H4 (cell line): ENCODE data around the gene ZEB2. TPM values are rescaled to one million over a fixed set of nuclear protein-coding genes. Genes with fewer than 3 reads are reported as not detected.
A peak's percentile ranks its signal among the peaks of the same experiment; 100 is the strongest.

Source experiments
- DNase-seq: peaks from one replicate; pipeline ENCODE4 v3.0.0-alpha.2; 2015; ENCODE audit warnings: low spot score
- total RNA-seq: library from RNA; depleted of rRNA; stranded (reverse); fragments of >200 nt; shearing (Covaris generic); gene quantifications from 2 replicates; pipeline ENCODE4 v1.2.3, GENCODE V29; 2014

Gene ZEB2
- total RNA-seq, 1 experiment from 2014 or later: 17.0 TPM

- peak; percentile 58 for DNase-seq
These were observed 67.5 kb downstream of the ZEB2 start for GRCh38 chr2:144452169-144452988.

- DNase-seq: no peak
These were observed 68.5 kb downstream of the ZEB2 start for GRCh38 chr2:144451443-144451842.

GRCh38 chr2:144449028-144449406 is 70.9 kb downstream of the ZEB2 start:
- no peak for DNase-seq

GRCh38 chr2:144448389-144449027 is 71.4 kb downstream of the ZEB2 start:
- DNase-seq: no peak

GRCh38 chr2:144447535-144447934 is 72.4 kb downstream of the ZEB2 start:
- DNase-seq: no peak

- no peak for DNase-seq
These were observed 73.8 kb downstream of the ZEB2 start for GRCh38 chr2:144446136-144446535.

DNA sequence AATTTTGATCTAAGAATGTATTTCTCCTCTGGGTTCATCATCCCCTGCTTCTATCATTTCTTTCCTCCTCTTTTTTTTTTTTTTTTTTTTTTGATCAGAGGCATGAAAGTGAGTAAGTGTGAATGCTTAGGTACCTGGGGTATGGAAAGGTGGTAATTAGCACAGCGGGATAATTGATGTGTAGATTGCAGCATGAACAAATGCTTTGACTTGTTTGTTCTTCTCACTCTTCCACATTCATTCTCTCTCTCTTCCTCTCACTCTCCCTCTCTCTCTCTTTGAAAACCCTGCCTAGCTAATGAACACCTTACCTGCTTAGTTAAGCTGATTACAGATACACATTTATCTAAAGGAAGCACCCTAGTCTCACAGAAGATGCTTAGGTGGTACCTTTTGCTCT is 74.7 kb downstream of the ZEB2 start:
- no peak for DNase-seq

GRCh38 chr2:144443837-144444817 is 75.8 kb downstream of the ZEB2 start:
- DNase-seq: no peak

- no peak for DNase-seq
These were observed 78.2 kb downstream of the ZEB2 start for GRCh38 chr2:144441711-144442141.

DNA sequence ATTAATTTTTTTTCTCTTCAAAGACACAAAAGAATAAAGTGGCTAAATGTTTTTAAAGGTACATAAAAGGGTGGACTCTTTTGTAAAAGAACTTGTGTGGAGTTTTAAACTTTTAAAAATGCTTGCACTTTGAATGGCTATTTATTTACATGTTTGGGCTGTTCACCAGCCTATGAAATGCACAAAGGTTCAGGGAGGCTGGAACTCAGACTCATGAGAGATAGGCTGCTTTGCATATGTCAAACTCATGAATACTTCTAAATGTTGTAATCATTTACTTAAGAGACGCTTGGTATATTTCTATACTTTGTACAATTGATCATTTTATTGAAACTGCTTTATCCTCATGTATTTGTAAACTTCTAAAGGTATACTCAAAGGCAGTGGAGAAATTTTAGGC is 79.9 kb downstream of the ZEB2 start:
- DNase-seq: no peak

GRCh38 chr2:144438801-144439631 is 80.9 kb downstream of the ZEB2 start:
- no peak for DNase-seq

GRCh38 chr2:144437636-144438035 is 82.3 kb downstream of the ZEB2 start:
- no peak for DNase-seq

DNA sequence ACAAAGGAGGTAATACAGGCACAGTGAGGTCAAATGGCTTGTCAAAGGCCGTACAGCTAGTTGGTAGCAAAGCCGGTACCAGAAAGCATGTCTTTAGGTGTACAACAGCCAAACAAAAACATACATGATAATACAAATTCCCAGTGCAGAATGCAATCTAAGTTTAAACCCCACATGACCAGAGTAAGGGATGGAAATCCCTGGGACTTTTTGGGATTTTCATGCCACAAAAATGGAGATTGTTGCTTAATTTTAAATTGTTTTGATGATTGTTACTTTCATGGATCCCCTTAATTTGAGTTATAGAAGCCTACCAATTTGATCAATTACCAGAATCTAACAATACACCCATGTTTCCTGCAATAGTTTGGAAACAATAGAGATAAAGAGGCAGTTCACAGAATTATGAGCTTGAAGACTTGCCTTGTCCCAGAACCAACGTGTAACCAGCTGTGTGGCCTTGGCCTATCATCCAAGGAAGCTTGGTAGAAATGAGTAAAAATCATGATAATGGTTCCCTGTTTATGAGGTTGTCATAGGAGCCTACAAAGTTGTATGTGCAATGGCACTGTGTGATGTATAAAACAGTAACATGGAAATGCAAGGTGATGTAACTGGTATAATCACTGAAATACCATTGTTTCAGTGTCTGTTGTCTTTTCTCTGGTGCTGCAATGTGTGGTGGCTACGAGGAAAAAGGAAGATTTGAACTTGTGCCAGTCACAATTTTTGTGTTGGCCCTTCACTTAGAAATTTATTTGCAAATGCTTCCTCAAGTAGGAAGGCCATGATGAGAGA is 85.3 kb downstream of the ZEB2 start:
- DNase-seq: no peak

- DNase-seq: no peak
These were observed 87.0 kb downstream of the ZEB2 start for GRCh38 chr2:144432921-144433320.

- DNase-seq: no peak
These were observed 87.9 kb downstream of the ZEB2 start for GRCh38 chr2:144431998-144432397.

DNA sequence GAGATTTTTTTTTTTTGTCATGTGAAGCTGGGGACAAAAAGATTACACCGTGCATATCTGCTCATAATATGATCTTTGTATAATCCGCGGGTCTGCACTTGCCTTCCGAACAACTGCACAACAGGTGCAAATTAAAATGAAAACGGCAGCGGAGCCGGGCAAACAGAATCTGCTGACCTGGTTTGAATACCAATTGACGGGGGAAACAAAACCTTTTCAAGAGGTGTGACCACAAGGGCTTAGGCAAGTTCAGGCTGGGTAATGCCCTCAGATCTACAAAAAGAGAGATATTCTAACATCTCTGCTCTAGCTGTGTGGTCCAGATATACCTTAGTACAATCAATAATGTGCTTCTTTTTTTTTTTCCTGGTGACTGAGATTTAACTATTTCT is 88.5 kb downstream of the ZEB2 start:
- DNase-seq: no peak

DNA sequence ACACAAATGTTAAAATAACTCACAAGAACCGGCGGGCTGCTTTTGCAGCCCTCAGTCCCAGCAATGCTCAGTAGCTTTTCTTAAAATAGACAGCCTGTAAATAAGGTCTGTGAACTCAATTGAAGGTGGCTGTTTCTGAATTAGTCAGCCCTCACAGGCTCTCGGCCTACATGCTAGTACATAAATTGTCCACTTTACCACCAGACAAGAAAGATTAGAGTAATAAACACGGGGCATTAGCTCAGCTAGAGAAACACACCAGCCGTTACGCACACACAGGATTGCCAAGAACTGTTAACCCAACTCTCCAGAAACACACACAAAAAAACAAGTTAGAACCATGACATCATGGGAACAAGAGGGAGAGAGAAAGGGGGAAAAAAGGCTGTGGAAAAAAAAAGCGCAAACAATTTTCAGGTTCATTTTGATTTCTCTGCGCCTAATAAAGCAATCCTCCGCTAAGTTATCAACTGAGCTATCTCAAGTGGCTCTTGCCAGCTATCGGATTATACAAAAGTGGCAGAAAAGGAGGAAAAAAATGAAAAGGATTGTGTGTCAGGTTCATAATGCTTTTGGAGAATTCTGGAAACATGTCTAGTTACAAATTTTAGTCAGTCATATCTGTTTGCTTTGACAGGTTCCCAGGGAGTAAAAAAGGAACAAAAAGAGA is 89.1 kb downstream of the ZEB2 start:
- DNase-seq: peak; percentile 66

- DNase-seq: no peak
These were observed 90.4 kb downstream of the ZEB2 start for GRCh38 chr2:144429396-144430112.

DNA sequence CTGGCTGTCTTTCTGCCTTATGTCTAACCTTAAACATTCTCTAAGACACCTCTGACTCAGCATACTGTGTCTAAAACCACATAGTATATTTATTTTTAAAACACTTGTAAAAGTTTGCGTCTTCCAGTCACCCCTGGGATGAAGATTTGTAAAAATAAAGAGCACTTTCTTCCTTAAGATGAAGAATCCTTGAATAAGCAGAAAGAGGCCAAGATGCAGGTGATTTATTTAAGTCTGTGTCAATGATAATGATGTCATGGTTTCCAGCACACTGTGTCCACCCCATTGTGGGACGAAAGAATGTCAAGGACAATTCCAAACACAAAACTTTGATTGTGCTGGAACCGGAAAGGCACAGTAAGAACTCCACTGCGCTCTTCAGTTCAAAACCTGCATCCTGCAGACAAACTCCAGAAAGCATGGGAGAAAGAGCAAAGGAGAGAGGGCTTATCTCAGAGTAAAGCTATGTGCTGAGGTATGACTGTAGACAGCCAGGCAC is 92.9 kb downstream of the ZEB2 start:
- DNase-seq: peak; percentile 94
